ENCODE data around the gene PHKA1. TPM values are rescaled to one million over a fixed set of nuclear protein-coding genes. Genes with fewer than 3 reads are reported as not detected.

The PHKA1 gene
- total RNA-seq, 3 donors from 2014 or later (not counting 1 experiment from before 2014, with no cell fraction given) = 0.13 to 0.24 (median 0.16) TPM

DNA sequence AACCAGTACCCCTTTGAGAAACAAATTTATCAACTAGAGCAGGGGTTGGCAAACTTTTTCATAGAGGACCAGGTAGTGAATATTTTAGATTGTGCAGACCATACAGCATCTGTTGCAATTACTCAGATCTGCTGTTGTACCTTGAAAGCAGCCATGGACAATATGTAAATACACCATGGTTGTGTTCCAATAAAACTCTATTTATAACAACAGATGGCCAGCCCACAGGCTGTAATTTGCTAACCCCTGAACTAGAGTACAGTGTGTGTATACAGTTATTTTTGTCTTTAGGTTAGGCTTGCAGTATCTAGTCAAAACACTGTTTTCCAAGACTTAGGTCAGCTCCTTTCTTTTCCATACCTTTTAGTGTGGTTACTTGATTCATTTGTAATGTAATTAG lies 54.4 kb downstream of the PHKA1 start:
- no peaks in the 10 kb centered on the region for H3K9me3 ChIP-seq (ENCODE audit: control insufficient read depth, insufficient read depth, low read length)
- Mint-ChIP-seq H3K9me3 (peaks cover 0 to 2% of the 10 kb centered on the region in 2 donors), H3K4me1 (peaks cover 0 to 6% of the 10 kb centered on the region in 2 donors), H3K4me3 (no peak overlapping the region), H3K27ac (no peak overlapping the region), H3K27me3 (ENCODE audit: low read depth in 2 of 2) (no peaks in the 10 kb centered on the region), H3K36me3 (no peaks in the 10 kb centered on the region)
- intact Hi-C loops (cut with micrococcal nuclease) = no loop called here
- no peak for ATAC-seq
- H3K36me3 ChIP-seq (ENCODE audit: control insufficient read depth, insufficient read depth, low read length) = no peaks in the 10 kb centered on the region
- TF ChIP-seq, protein P1, sequence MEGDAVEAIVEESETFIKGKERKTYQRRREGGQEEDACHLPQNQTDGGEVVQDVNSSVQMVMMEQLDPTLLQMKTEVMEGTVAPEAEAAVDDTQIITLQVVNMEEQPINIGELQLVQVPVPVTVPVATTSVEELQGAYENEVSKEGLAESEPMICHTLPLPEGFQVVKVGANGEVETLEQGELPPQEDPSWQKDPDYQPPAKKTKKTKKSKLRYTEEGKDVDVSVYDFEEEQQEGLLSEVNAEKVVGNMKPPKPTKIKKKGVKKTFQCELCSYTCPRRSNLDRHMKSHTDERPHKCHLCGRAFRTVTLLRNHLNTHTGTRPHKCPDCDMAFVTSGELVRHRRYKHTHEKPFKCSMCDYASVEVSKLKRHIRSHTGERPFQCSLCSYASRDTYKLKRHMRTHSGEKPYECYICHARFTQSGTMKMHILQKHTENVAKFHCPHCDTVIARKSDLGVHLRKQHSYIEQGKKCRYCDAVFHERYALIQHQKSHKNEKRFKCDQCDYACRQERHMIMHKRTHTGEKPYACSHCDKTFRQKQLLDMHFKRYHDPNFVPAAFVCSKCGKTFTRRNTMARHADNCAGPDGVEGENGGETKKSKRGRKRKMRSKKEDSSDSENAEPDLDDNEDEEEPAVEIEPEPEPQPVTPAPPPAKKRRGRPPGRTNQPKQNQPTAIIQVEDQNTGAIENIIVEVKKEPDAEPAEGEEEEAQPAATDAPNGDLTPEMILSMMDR (IDR thresholded peaks at IDR 0.05) = no peak
- no peaks in the 10 kb centered on the region for H3K4me1 ChIP-seq (ENCODE audit: control insufficient read depth, insufficient read depth, low read length)
- no peak overlapping the region for H3K4me3 ChIP-seq (ENCODE audit: low read length)
- H3K27me3 ChIP-seq (ENCODE audit: control insufficient read depth, insufficient read depth, low read length) = no peaks in the 10 kb centered on the region
- no peak for DNase-seq
- H3K27ac ChIP-seq (ENCODE audit: low read length) = no peak overlapping the region

DNA sequence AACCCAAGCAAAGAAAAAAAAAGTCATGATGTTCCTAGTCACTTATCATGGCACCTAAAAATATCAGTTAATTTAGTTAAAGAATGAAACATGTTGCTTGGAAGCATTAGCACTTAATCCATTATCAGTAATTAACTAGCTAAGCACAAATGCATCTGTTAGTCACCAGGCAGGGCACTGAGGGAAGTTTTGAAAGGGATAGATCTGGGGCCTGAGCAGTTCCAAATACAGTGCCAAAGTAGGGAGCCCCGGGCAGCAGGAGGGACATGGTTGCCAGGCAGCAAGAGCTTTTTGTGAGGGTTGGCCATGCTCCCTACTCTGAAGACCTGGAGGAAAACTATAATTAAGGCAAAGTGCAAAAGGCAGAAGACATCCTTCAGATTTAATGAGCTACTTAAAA lies 62.0 kb downstream of the PHKA1 start:
- H3K27me3 Mint-ChIP-seq (ENCODE audit: low read depth in 2 of 2) = no peaks in the 10 kb centered on the region
- Histone ChIP-seq H3K27ac (ENCODE audit: low read length) (no peak overlapping the region), H3K27me3 (ENCODE audit: control insufficient read depth, insufficient read depth, low read length) (no peaks in the 10 kb centered on the region), H3K4me1 (ENCODE audit: control insufficient read depth, insufficient read depth, low read length) (no peaks in the 10 kb centered on the region), H3K4me3 (ENCODE audit: low read length) (no peak overlapping the region), H3K9me3 (ENCODE audit: control insufficient read depth, insufficient read depth, low read length) (no peaks in the 10 kb centered on the region), H3K36me3 (ENCODE audit: control insufficient read depth, insufficient read depth, low read length) (no peaks in the 10 kb centered on the region)
- TF ChIP-seq, protein P1 (IDR thresholded peaks at IDR 0.05) = no peak
- no peak for ATAC-seq
- no peak overlapping the region for H3K4me3 Mint-ChIP-seq
- WGBS (ENCODE audit: insufficient coverage) = 100% methylated on average over 1 of the region's 1 CpG
- intact Hi-C loops (cut with micrococcal nuclease) = no loop called here
- no peaks in the 10 kb centered on the region for H3K9me3 Mint-ChIP-seq
- no peak for DNase-seq
- no peaks in the 10 kb centered on the region for H3K36me3 Mint-ChIP-seq
- H3K27ac Mint-ChIP-seq = no peak overlapping the region
- H3K4me1 Mint-ChIP-seq = no peaks in the 10 kb centered on the region

DNA sequence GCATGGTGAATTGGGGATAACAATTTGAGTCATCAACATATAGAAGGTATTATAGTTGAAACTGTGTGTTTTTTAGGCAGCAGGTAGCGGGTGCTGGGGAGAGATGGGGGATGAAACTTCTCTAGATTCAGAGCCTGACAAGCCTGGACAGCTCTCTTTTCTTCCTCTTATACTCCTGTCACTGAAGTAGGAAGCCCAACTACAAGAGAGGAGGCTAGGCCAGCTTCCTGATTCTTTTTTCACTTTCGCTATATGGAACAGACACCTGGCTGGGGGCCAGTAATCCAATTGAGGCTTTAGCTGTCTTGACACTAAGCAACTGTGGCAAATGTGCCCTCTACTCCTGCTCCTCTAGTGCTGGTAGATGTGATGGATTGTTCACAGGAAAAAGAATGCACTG lies 69.2 kb downstream of the PHKA1 start:
- Histone ChIP-seq H3K4me1 (ENCODE audit: control insufficient read depth, insufficient read depth, low read length) (no peaks in the 10 kb centered on the region), H3K4me3 (ENCODE audit: low read length) (no peak overlapping the region), H3K27ac (ENCODE audit: low read length) (no peak overlapping the region), H3K27me3 (ENCODE audit: control insufficient read depth, insufficient read depth, low read length) (no peaks in the 10 kb centered on the region), H3K9me3 (ENCODE audit: control insufficient read depth, insufficient read depth, low read length) (no peaks in the 10 kb centered on the region), H3K36me3 (ENCODE audit: control insufficient read depth, insufficient read depth, low read length) (no peaks in the 10 kb centered on the region)
- Mint-ChIP-seq H3K27ac (no peak overlapping the region), H3K27me3 (ENCODE audit: low read depth in 2 of 2) (peaks cover 0 to 7% of the 10 kb centered on the region in 2 donors), H3K4me1 (no peaks in the 10 kb centered on the region), H3K36me3 (no peaks in the 10 kb centered on the region), H3K4me3 (no peak overlapping the region), H3K9me3 (no peaks in the 10 kb centered on the region)
- no peak for DNase-seq
- ATAC-seq = no peak
- 60% methylated on average over 1 of the region's 2 CpGs for WGBS (ENCODE audit: insufficient coverage)
- intact Hi-C loops (cut with micrococcal nuclease) = no loop called here
- TF ChIP-seq, protein P1 (IDR thresholded peaks at IDR 0.05) = no peak

DNA sequence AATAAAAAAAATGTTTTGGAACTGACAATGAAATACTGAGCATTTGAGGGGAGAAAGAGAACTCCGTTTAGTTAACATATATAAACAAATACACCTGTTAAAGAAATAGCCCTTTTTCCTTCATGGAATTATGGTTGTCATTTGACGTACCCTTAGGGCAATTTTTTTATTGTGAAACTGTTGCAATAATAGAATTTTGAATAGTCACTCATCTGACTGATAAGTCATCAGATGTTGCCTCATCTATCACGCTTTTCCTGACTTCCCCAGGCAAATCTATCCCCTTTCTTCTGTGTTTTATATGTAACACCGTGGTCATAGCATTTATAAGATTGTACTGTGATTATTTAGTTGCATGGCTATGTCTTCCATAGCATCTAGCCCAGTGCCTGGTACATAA lies 72.5 kb downstream of the PHKA1 start:
- no peak for ATAC-seq
- Mint-ChIP-seq H3K27me3 (ENCODE audit: low read depth in 2 of 2) (peaks cover 7% of the 10 kb centered on the region in 2 donors), H3K4me1 (no peaks in the 10 kb centered on the region), H3K4me3 (no peak overlapping the region), H3K27ac (no peak overlapping the region), H3K9me3 (no peaks in the 10 kb centered on the region), H3K36me3 (no peaks in the 10 kb centered on the region)
- no peaks in the 10 kb centered on the region for H3K27me3 ChIP-seq (ENCODE audit: control insufficient read depth, insufficient read depth, low read length)
- TF ChIP-seq, protein P1 (IDR thresholded peaks at IDR 0.05) = no peak
- no peak overlapping the region for H3K27ac ChIP-seq (ENCODE audit: low read length)
- intact Hi-C loops (cut with micrococcal nuclease) = no loop called here
- no peaks in the 10 kb centered on the region for H3K36me3 ChIP-seq (ENCODE audit: control insufficient read depth, insufficient read depth, low read length)
- DNase-seq = no peak
- no peak overlapping the region for H3K4me3 ChIP-seq (ENCODE audit: low read length)
- 71% methylated on average over 1 of the region's 4 CpGs for WGBS (ENCODE audit: insufficient coverage)
- no peaks in the 10 kb centered on the region for H3K9me3 ChIP-seq (ENCODE audit: control insufficient read depth, insufficient read depth, low read length)
- no peaks in the 10 kb centered on the region for H3K4me1 ChIP-seq (ENCODE audit: control insufficient read depth, insufficient read depth, low read length)

Measured in natural killer cell (primary cell).